GM21367 (cell line): ENCODE measurements around the gene EFHC1.
"Not testable (repeated sequence)": the region's sequence is repeated elsewhere in the genome, so short reads cannot be mapped to it uniquely, and the experiment has no call there.

Experiments used
- ATAC-seq: cut with Tn5 transposase; IDR thresholded peaks from one replicate; pipeline ENCODE4 v1.9.1; 2021; ENCODE audit not compliant: unreplicated experiment

Gene EFHC1

GRCh38 chr6:52419809-52420667 lies at the start of gene EFHC1:
Gene EFHC1 (plus strand): TSS chr6:52420342. CDS start chr6:52420411, 69 bp downstream.
- ATAC-seq: peak; percentile 90

- ATAC-seq: no peak
These were observed 48.4 kb upstream of the EFHC1 start for GRCh38 chr6:52371656-52372191.

- no peak for ATAC-seq
These were observed 46.9 kb upstream of the EFHC1 start for GRCh38 chr6:52373151-52373690.

GRCh38 chr6:52374247-52374646 lies 45.9 kb upstream of the EFHC1 start:
- ATAC-seq: no peak

- ATAC-seq: no peak
These were observed 44.2 kb upstream of the EFHC1 start for GRCh38 chr6:52375780-52376556.

- no peak for ATAC-seq
These were observed 43.4 kb upstream of the EFHC1 start for GRCh38 chr6:52376763-52377162.

GRCh38 chr6:52377538-52378221 lies 42.5 kb upstream of the EFHC1 start:
- ATAC-seq: no peak

- ATAC-seq: no peak
These were observed 38.9 kb upstream of the EFHC1 start for GRCh38 chr6:52381249-52381648.

GRCh38 chr6:52384145-52384766 lies 35.9 kb upstream of the EFHC1 start:
- no peak for ATAC-seq

GRCh38 chr6:52385074-52385473 lies 35.1 kb upstream of the EFHC1 start:
- no peak for ATAC-seq

GRCh38 chr6:52388119-52388518 lies 32.0 kb upstream of the EFHC1 start:
- ATAC-seq: not testable (repeated sequence)

GRCh38 chr6:52388790-52389189 lies 31.4 kb upstream of the EFHC1 start:
- no peak for ATAC-seq

- ATAC-seq: no peak
These were observed 30.9 kb upstream of the EFHC1 start for GRCh38 chr6:52389264-52389625.

GRCh38 chr6:52389626-52390360 lies 30.3 kb upstream of the EFHC1 start:
- ATAC-seq: peak; percentile 50

- ATAC-seq: peak; percentile 50
These were observed 29.8 kb upstream of the EFHC1 start for GRCh38 chr6:52390361-52390727.

GRCh38 chr6:52391599-52391998 lies 28.5 kb upstream of the EFHC1 start:
- ATAC-seq: no peak

- no peak for ATAC-seq
These were observed 27.2 kb upstream of the EFHC1 start for GRCh38 chr6:52392944-52393343.

- no peak for ATAC-seq
These were observed 26.4 kb upstream of the EFHC1 start for GRCh38 chr6:52393780-52394179.

GRCh38 chr6:52394251-52394666 lies 25.9 kb upstream of the EFHC1 start:
- ATAC-seq: peak; percentile 57

- no peak for ATAC-seq
These were observed 24.2 kb upstream of the EFHC1 start for GRCh38 chr6:52395969-52396368.
